H1 (cell line): ENCODE measurements around the gene SRD5A3. TPM values are rescaled to one million over a fixed set of nuclear protein-coding genes. Genes with fewer than 3 reads are reported as not detected.

ENCODE experiments used
- CTCF ChIA-PET: fragments of 300-600 bp; sonication (Branson Sonifier 250); formaldehyde crosslinking; loops from one replicate; lab custom pipeline; 2021; ENCODE audit not compliant: partially characterized antibody; lab: Charles Lee
- POLR2A ChIA-PET: fragments of 300-600 bp; sonication (Branson Sonifier 250); formaldehyde crosslinking; loops from one replicate; lab custom pipeline; 2021; ENCODE audit warnings: inconsistent platforms; ENCODE audit not compliant: partially characterized antibody; lab: Charles Lee
- DNase-seq, 2 experiments: peaks; one replicate each; pipeline versions ENCODE4 v3.0.0 to v3.0.0-alpha.2; 2010 to 2022; ENCODE audit warnings: low spot score in 2 of 2, low read depth in 1 of 2, mixed read lengths in 1 of 2
- FAIRE-seq: peaks from 2 replicates; lab custom pipeline; 2011; peaks lifted over from hg19 to GRCh38; lab: Jason Lieb, UNC
- H2AFZ ChIP-seq: 2 replicates; pipeline ENCODE4 v1.8.1; 2012; ENCODE audit warnings: low read length, inconsistent platforms
- H2AK5ac ChIP-seq: 2 replicates; pipeline ENCODE4 v1.6.1; 2013; ENCODE audit warnings: low read depth, low read length
- H2BK120ac ChIP-seq: replicated peaks from 2 replicates; pipeline ENCODE3; 2013; ENCODE audit warnings: low read depth, low read length, inconsistent platforms
- H2BK12ac ChIP-seq: 2 replicates; pipeline ENCODE4 v1.6.1; 2013; ENCODE audit warnings: low read depth, low read length
- H2BK15ac ChIP-seq: 2 replicates; pipeline ENCODE4 v1.6.1; 2013; ENCODE audit warnings: low read length
- H2BK20ac ChIP-seq: 2 replicates; pipeline ENCODE4 v1.6.1; 2013; ENCODE audit warnings: low read length
- H2BK5ac ChIP-seq: 2 replicates; pipeline ENCODE4 v1.6.1; 2013; ENCODE audit warnings: low read depth, low read length
- H3K14ac ChIP-seq: 2 replicates; pipeline ENCODE4 v1.6.1; 2013; ENCODE audit warnings: inconsistent platforms; ENCODE audit not compliant: insufficient read length
- H3K18ac ChIP-seq: 2 replicates; pipeline ENCODE4 v1.6.1; 2013; ENCODE audit warnings: low read length; ENCODE audit errors: extremely low read depth
- H3K23ac ChIP-seq: 2 replicates; pipeline ENCODE4 v1.6.1; 2013; ENCODE audit warnings: inconsistent platforms; ENCODE audit not compliant: insufficient read length
- H3K23me2 ChIP-seq: 2 replicates; pipeline ENCODE4 v1.6.1; 2013; ENCODE audit warnings: low read depth, low read length
- H3K27ac ChIP-seq: 2 replicates; pipeline ENCODE4 v1.6.1; 2011; ENCODE audit warnings: low read depth, low read length, inconsistent platforms
- H3K27me3 ChIP-seq, 4 experiments: replicated peaks in 1 of 4; 1 replicate in 1 of 4; 2 replicates in 3 of 4; pipeline versions ENCODE4 v1.6.1 to v1.8.1; 2011 to 2013; ENCODE audit warnings: low read length in 3 of 4, mild to moderate bottlenecking in 3 of 4, inconsistent platforms in 2 of 4, mixed read lengths in 2 of 4, moderate library complexity in 1 of 4; ENCODE audit not compliant: control insufficient read depth in 3 of 4, insufficient read depth in 3 of 4; ENCODE audit errors: extremely low read depth in 1 of 4
- H3K36me3 ChIP-seq, 4 experiments: 2 replicates each; pipeline versions ENCODE4 v1.6.1 to v1.8.1; 2011 to 2013; ENCODE audit warnings: mild to moderate bottlenecking in 4 of 4, low read length in 3 of 4, moderate library complexity in 2 of 4, control low read depth in 1 of 4, inconsistent platforms in 1 of 4; ENCODE audit not compliant: insufficient read depth in 4 of 4, control insufficient read depth in 2 of 4
- H3K4ac ChIP-seq: replicated peaks from 2 replicates; pipeline ENCODE3; 2013; ENCODE audit warnings: low read length, low read depth, mixed read lengths, inconsistent platforms; ENCODE audit not compliant: insufficient read length
- H3K4me1 ChIP-seq, 4 experiments: replicated peaks in 1 of 4; 1 replicate in 1 of 4; 2 replicates in 3 of 4; pipeline versions ENCODE4 v1.6.1 to v1.8.1; 2011 to 2013; ENCODE audit warnings: low read length in 3 of 4, inconsistent platforms in 2 of 4, mixed read lengths in 1 of 4; ENCODE audit not compliant: insufficient read depth in 4 of 4, control insufficient read depth in 3 of 4
- H3K4me2 ChIP-seq, 2 experiments: 2 replicates each; pipeline versions ENCODE4 v1.6.1 to v1.8.1; 2011 to 2013; ENCODE audit warnings: low read depth in 2 of 2, low read length in 2 of 2, control low read depth in 1 of 2, inconsistent platforms in 1 of 2, mild to moderate bottlenecking in 1 of 2; ENCODE audit not compliant: insufficient read depth in 1 of 2
- H3K4me3 ChIP-seq, 4 experiments: fragments of 200-600, 300-600 bp in 1 of 4; sonication (generic), shearing (Covaris generic), sonication (Bioruptor Twin) in 1 of 4; 2 replicates each; pipeline versions ENCODE4 v1.5.1 to v1.8.1; 2011 to 2016; ENCODE audit warnings: low read length in 4 of 4, low read depth in 3 of 4, control low read depth in 2 of 4, inconsistent platforms in 2 of 4, mild to moderate bottlenecking in 2 of 4, mixed read lengths in 1 of 4, moderate library complexity in 1 of 4; ENCODE audit not compliant: insufficient read depth in 2 of 4; ENCODE audit errors: extremely low read depth in 1 of 4
- H3K56ac ChIP-seq: replicated peaks from 2 replicates; pipeline ENCODE3; 2013; ENCODE audit warnings: low read depth, mild to moderate bottlenecking, mixed read lengths, low read length, inconsistent platforms; ENCODE audit not compliant: insufficient read length
- H3K79me1 ChIP-seq: 2 replicates; pipeline ENCODE4 v1.6.1; 2013; ENCODE audit warnings: low read depth, low read length, control low read depth
- H3K79me2 ChIP-seq, 2 experiments: 2 replicates each; pipeline versions ENCODE4 v1.6.1 to v1.8.1; 2012 to 2013; ENCODE audit warnings: low read length in 2 of 2, mild to moderate bottlenecking in 2 of 2, inconsistent platforms in 1 of 2; ENCODE audit not compliant: insufficient read depth in 2 of 2, control insufficient read depth in 1 of 2
- H3K9ac ChIP-seq, 4 experiments: replicated peaks in 1 of 4; 1 replicate in 1 of 4; 2 replicates in 3 of 4; pipeline versions ENCODE4 v1.6.1 to v1.8.1; 2011 to 2013; ENCODE audit warnings: low read depth in 3 of 4, low read length in 3 of 4, control low read depth in 2 of 4, mild to moderate bottlenecking in 2 of 4, moderate library complexity in 2 of 4, inconsistent platforms in 1 of 4; ENCODE audit errors: extremely low read depth in 1 of 4
- H3K9me3 ChIP-seq, 2 experiments: 2 replicates each; pipeline versions ENCODE4 v1.6.1 to v1.8.1; 2012 to 2013; ENCODE audit warnings: mild to moderate bottlenecking in 2 of 2, moderate library complexity in 2 of 2, control low read depth in 1 of 2, inconsistent platforms in 1 of 2, low read depth in 1 of 2, low read length in 1 of 2, mixed read lengths in 1 of 2; ENCODE audit not compliant: insufficient read depth in 2 of 2
- H4K20me1 ChIP-seq, 2 experiments: replicated peaks in 1 of 2; 2 replicates each; pipeline versions ENCODE3 to v1.8.1; 2011 to 2013; ENCODE audit warnings: inconsistent platforms in 2 of 2, low read length in 2 of 2, mild to moderate bottlenecking in 1 of 2; ENCODE audit not compliant: insufficient read depth in 2 of 2, control insufficient read depth in 1 of 2
- H4K5ac ChIP-seq: 2 replicates; pipeline ENCODE4 v1.6.1; 2013; ENCODE audit warnings: low read length, low read depth, mixed read lengths, inconsistent platforms; ENCODE audit not compliant: insufficient read length
- H4K8ac ChIP-seq: 2 replicates; pipeline ENCODE4 v1.8.0; 2013; ENCODE audit warnings: mild to moderate bottlenecking, moderate library complexity, low read length, inconsistent platforms; ENCODE audit not compliant: insufficient read depth; ENCODE audit errors: extremely low read depth
- H4K91ac ChIP-seq: replicated peaks from 2 replicates; pipeline ENCODE3; 2013; ENCODE audit warnings: low read length, mixed read lengths, inconsistent platforms; ENCODE audit not compliant: insufficient read length
- CREB1 ChIP-seq: IDR thresholded peaks from 2 replicates; pipeline ENCODE4 v1.6.1; 2012; ENCODE audit warnings: inconsistent platforms
- CTCF ChIP-seq, 3 experiments: IDR thresholded peaks; 1 replicate in 2 of 3; 2 replicates in 1 of 3; pipeline versions ENCODE4 v1.5.1 to v1.6.1; 2011; ENCODE audit warnings: low read length in 3 of 3, mild to moderate bottlenecking in 3 of 3, inconsistent platforms in 2 of 3, low read depth in 1 of 3, moderate library complexity in 1 of 3; ENCODE audit not compliant: insufficient read depth in 1 of 3; ENCODE audit errors: control extremely low read depth in 1 of 3
- EP300 ChIP-seq, 2 experiments: IDR thresholded peaks; 1 replicate in 1 of 2; 2 replicates in 1 of 2; pipeline ENCODE4 v1.6.1; 2011 to 2012; ENCODE audit warnings: low read depth in 2 of 2, low read length in 2 of 2, mild to moderate bottlenecking in 2 of 2, borderline replicate concordance in 1 of 2, inconsistent platforms in 1 of 2, moderate library complexity in 1 of 2
- HDAC2 ChIP-seq, 2 experiments: fragments of 300-600 bp in 1 of 2; sonication (generic) in 1 of 2; IDR thresholded peaks; 2 replicates each; pipeline ENCODE4 v1.6.1; 2011 to 2012; ENCODE audit warnings: low read depth in 2 of 2, low read length in 2 of 2, mild to moderate bottlenecking in 2 of 2, moderate library complexity in 2 of 2, borderline replicate concordance in 1 of 2, inconsistent platforms in 1 of 2
- RAD21 ChIP-seq, 2 experiments: IDR thresholded peaks in 1 of 2; conservative IDR thresholded peaks in 1 of 2; 2 replicates each; pipeline ENCODE4 v1.6.1; 2011; ENCODE audit warnings: low read depth in 2 of 2, low read length in 2 of 2, improper control_type of control experiment in 1 of 2, inconsistent platforms in 1 of 2, mild to moderate bottlenecking in 1 of 2, moderate library complexity in 1 of 2
- TCF12 ChIP-seq: IDR thresholded peaks from 2 replicates; pipeline ENCODE4 v1.6.1; 2011; ENCODE audit warnings: low read depth, mild to moderate bottlenecking, low read length
- TEAD4 ChIP-seq: IDR thresholded peaks from 2 replicates; pipeline ENCODE4 v1.6.1; 2012; ENCODE audit warnings: low read depth, low read length, inconsistent platforms, mixed read lengths
- WGBS, 2 experiments: shearing (Covaris generic) in 1 of 2; methylation state at CpG; one replicate each; pipeline versions ENCODE4 v1.1.6 to v1.1.7; 2013 to 2015; ENCODE audit warnings: low lambda C conversion rate in 2 of 2, mixed read lengths in 2 of 2, inconsistent platforms in 1 of 2, low coverage in 1 of 2, missing lambda C conversion rate in 1 of 2; ENCODE audit not compliant: insufficient replicate concordance in 2 of 2, insufficient coverage in 1 of 2, insufficient read length in 1 of 2; ENCODE audit errors: extremely low coverage in 1 of 2, missing lambda C conversion rate in 1 of 2; 5-methylcytosine and 5-hydroxymethylcytosine counted together
- polyA plus RNA-seq, 7 experiments: library from polyadenylated mRNA; depleted of rRNA in 3 of 7; stranded (reverse) in 5 of 7; unstranded in 2 of 7; fragments of >200 nt in 5 of 7; fragments of 200-250 nt in 2 of 7; gene quantifications; 1 replicate in 5 of 7; 2 replicates in 1 of 7; 4 replicates in 1 of 7; pipeline versions ENCODE4 v1.2.1 to v1.2.3, GENCODE V29; 2011 to 2013; ENCODE audit warnings: missing spikeins in 2 of 7, mixed read lengths in 2 of 7
- total RNA-seq: library from RNA; stranded (reverse); fragmentation: NEBNext Ultra II Directional; extraction: Animal tissue kit (Norgen Biotek cat#: 25700); gene quantifications from 2 replicates; pipeline ENCODE4 v1.2.1, GENCODE V29; 2021

Gene SRD5A3
- total and polyA plus RNA-seq, 2 of the 8 experiments (the other 6 are each of a cell fraction or from before 2014, with no cell fraction given): 19.6 to 34.6 TPM

GRCh38 chr4:55312489-55313101, 33.4 kb upstream of the SRD5A3 start:
- Histone ChIP-seq H4K5ac (no peak overlapping the region), H2BK20ac (peak overlapping the region; percentile 92), H4K91ac (peak overlapping the region; percentile 11), H3K23ac (no peak overlapping the region), H3K18ac (no peak overlapping the region), H2AK5ac (no peak overlapping the region), H3K27me3 (no peaks in the 10 kb centered on the region), H2BK120ac (peak overlapping the region; percentile 49), H4K8ac (no peak overlapping the region), H2BK12ac (no peak overlapping the region), H2AFZ (no peak overlapping the region), H3K23me2 (no peaks in the 10 kb centered on the region), H3K14ac (no peak overlapping the region), H2BK5ac (no peak overlapping the region), H3K4ac (no peak overlapping the region), H3K36me3 (no peaks in the 10 kb centered on the region; a peak in 1 of 8 replicates), H3K9me3 (no peaks in the 10 kb centered on the region), H3K4me2 (no peak overlapping the region), H3K4me1 (no peaks in the 10 kb centered on the region), H3K56ac (no peak overlapping the region), H4K20me1 (no peaks in the 10 kb centered on the region), H3K27ac (no peak overlapping the region), H3K79me1 (no peaks in the 10 kb centered on the region), H2BK15ac (no peak overlapping the region), H3K79me2 (no peaks in the 10 kb centered on the region), H3K9ac (no peak overlapping the region), H3K4me3 (no peak overlapping the region)
- peak; percentile 23 to 50 for DNase-seq
- CTCF ChIA-PET: interaction anchor here (0.6 to 4.0 kb wide), 36 partner anchors 8 to 532 kb away, joined by 3 to 40 read pairs (median 3); no protein-coding TSS in a partner anchor
- 0 out of 2 replicates have a peak, but pooled peaks have one; percentile 50 for TF ChIP-seq TEAD4
- TF ChIP-seq HDAC2 (IDR thresholded peaks at IDR 0.05; ENCODE audit: borderline replicate concordance in 1 of 2, low read depth in 2 of 2, low read length in 2 of 2): no peak
- TF ChIP-seq CREB1: no peak
- TF ChIP-seq TCF12: peak; percentile 64; the same call in 1 of the 2 replicates
- TF ChIP-seq RAD21 (IDR thresholded peaks at IDR 0.05 in 1 of 2, conservative IDR thresholded peaks at IDR 0.05 in 1 of 2; ENCODE audit: low read depth in 2 of 2, low read length in 2 of 2): peak; percentile 50 to 70
- peak; percentile 43 to 86 (median 64) for TF ChIP-seq CTCF (IDR thresholded peaks at IDR 0.05; ENCODE audit: control extremely low read depth in 1 of 3, insufficient read depth in 1 of 3, low read depth in 1 of 3, low read length in 3 of 3)
- no peak for TF ChIP-seq EP300 (IDR thresholded peaks at IDR 0.05; ENCODE audit: borderline replicate concordance in 1 of 2, low read depth in 2 of 2, low read length in 2 of 2)
- peak; percentile 88 for FAIRE-seq
- whole genome bisulfite sequencing, 2 experiments: 84% methylated on average over 1 of the region's 1 CpG; no CpG with 5 or more reads in 1 of the 2 experiments
- POLR2A ChIA-PET: interaction anchor here (1.0 kb wide), 1 partner anchor 128 kb away, joined by 3 read pairs; no protein-coding TSS in a partner anchor
